ENCODE data around the gene SLIT3. TPM values are rescaled to one million over a fixed set of nuclear protein-coding genes. Genes with fewer than 3 reads are reported as not detected.

Gene SLIT3
- total and polyA plus RNA-seq, 2 experiments from 2014 or later: 0.59 to 0.71 TPM

GRCh38 chr5:168972731-168973130 lies 328.2 kb downstream of the SLIT3 start:
- Mint-ChIP-seq H3K36me3 (ENCODE audit: low read depth) (no peaks in the 10 kb centered on the region), H3K27ac (no peak overlapping the region), H3K9me3 (no peaks in the 10 kb centered on the region), H3K27me3 (ENCODE audit: insufficient read depth, low read depth, poor library complexity) (peaks cover 3% of the 10 kb centered on the region), H3K4me3 (no peak overlapping the region), H3K4me1 (peaks cover 25% of the 10 kb centered on the region)
- no peaks in the 10 kb centered on the region for H3F3A ChIP-seq (replicated peaks; ENCODE audit: low read depth)
- no peak for TF ChIP-seq EZH2 (IDR thresholded peaks at IDR 0.05; ENCODE audit: low read depth, unreplicated experiment)
- TF ChIP-seq JUNB (IDR thresholded peaks at IDR 0.05; ENCODE audit: unreplicated experiment): no peak
- no peak for TF ChIP-seq EZH2phosphoT487 (IDR thresholded peaks at IDR 0.05; ENCODE audit: unreplicated experiment)
- TF ChIP-seq ETS1 (IDR thresholded peaks at IDR 0.05): no peak
- TF ChIP-seq, protein P1, sequence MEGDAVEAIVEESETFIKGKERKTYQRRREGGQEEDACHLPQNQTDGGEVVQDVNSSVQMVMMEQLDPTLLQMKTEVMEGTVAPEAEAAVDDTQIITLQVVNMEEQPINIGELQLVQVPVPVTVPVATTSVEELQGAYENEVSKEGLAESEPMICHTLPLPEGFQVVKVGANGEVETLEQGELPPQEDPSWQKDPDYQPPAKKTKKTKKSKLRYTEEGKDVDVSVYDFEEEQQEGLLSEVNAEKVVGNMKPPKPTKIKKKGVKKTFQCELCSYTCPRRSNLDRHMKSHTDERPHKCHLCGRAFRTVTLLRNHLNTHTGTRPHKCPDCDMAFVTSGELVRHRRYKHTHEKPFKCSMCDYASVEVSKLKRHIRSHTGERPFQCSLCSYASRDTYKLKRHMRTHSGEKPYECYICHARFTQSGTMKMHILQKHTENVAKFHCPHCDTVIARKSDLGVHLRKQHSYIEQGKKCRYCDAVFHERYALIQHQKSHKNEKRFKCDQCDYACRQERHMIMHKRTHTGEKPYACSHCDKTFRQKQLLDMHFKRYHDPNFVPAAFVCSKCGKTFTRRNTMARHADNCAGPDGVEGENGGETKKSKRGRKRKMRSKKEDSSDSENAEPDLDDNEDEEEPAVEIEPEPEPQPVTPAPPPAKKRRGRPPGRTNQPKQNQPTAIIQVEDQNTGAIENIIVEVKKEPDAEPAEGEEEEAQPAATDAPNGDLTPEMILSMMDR (conservative IDR thresholded peaks at IDR 0.05; ENCODE audit: low read depth in 2 of 2): no peak
- TF ChIP-seq, protein P2, sequence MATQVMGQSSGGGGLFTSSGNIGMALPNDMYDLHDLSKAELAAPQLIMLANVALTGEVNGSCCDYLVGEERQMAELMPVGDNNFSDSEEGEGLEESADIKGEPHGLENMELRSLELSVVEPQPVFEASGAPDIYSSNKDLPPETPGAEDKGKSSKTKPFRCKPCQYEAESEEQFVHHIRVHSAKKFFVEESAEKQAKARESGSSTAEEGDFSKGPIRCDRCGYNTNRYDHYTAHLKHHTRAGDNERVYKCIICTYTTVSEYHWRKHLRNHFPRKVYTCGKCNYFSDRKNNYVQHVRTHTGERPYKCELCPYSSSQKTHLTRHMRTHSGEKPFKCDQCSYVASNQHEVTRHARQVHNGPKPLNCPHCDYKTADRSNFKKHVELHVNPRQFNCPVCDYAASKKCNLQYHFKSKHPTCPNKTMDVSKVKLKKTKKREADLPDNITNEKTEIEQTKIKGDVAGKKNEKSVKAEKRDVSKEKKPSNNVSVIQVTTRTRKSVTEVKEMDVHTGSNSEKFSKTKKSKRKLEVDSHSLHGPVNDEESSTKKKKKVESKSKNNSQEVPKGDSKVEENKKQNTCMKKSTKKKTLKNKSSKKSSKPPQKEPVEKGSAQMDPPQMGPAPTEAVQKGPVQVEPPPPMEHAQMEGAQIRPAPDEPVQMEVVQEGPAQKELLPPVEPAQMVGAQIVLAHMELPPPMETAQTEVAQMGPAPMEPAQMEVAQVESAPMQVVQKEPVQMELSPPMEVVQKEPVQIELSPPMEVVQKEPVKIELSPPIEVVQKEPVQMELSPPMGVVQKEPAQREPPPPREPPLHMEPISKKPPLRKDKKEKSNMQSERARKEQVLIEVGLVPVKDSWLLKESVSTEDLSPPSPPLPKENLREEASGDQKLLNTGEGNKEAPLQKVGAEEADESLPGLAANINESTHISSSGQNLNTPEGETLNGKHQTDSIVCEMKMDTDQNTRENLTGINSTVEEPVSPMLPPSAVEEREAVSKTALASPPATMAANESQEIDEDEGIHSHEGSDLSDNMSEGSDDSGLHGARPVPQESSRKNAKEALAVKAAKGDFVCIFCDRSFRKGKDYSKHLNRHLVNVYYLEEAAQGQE (IDR thresholded peaks at IDR 0.05; ENCODE audit: unreplicated experiment): no peak
- no peak for TF ChIP-seq NANOG (IDR thresholded peaks at IDR 0.05; ENCODE audit: borderline replicate concordance)
- no peak for TF ChIP-seq POLR2AphosphoS5 (IDR thresholded peaks at IDR 0.05; ENCODE audit: low read depth)
- TF ChIP-seq ZNF114 (CRISPR knock-in tag; IDR thresholded peaks at IDR 0.05): no peak
- TF ChIP-seq CREB1 (CRISPR knock-in tag; IDR thresholded peaks at IDR 0.05; ENCODE audit: low read depth): no peak
- no peak for TF ChIP-seq ZNF331 (CRISPR knock-in tag; IDR thresholded peaks at IDR 0.05; ENCODE audit: low read depth)
- TF ChIP-seq, protein P3, sequence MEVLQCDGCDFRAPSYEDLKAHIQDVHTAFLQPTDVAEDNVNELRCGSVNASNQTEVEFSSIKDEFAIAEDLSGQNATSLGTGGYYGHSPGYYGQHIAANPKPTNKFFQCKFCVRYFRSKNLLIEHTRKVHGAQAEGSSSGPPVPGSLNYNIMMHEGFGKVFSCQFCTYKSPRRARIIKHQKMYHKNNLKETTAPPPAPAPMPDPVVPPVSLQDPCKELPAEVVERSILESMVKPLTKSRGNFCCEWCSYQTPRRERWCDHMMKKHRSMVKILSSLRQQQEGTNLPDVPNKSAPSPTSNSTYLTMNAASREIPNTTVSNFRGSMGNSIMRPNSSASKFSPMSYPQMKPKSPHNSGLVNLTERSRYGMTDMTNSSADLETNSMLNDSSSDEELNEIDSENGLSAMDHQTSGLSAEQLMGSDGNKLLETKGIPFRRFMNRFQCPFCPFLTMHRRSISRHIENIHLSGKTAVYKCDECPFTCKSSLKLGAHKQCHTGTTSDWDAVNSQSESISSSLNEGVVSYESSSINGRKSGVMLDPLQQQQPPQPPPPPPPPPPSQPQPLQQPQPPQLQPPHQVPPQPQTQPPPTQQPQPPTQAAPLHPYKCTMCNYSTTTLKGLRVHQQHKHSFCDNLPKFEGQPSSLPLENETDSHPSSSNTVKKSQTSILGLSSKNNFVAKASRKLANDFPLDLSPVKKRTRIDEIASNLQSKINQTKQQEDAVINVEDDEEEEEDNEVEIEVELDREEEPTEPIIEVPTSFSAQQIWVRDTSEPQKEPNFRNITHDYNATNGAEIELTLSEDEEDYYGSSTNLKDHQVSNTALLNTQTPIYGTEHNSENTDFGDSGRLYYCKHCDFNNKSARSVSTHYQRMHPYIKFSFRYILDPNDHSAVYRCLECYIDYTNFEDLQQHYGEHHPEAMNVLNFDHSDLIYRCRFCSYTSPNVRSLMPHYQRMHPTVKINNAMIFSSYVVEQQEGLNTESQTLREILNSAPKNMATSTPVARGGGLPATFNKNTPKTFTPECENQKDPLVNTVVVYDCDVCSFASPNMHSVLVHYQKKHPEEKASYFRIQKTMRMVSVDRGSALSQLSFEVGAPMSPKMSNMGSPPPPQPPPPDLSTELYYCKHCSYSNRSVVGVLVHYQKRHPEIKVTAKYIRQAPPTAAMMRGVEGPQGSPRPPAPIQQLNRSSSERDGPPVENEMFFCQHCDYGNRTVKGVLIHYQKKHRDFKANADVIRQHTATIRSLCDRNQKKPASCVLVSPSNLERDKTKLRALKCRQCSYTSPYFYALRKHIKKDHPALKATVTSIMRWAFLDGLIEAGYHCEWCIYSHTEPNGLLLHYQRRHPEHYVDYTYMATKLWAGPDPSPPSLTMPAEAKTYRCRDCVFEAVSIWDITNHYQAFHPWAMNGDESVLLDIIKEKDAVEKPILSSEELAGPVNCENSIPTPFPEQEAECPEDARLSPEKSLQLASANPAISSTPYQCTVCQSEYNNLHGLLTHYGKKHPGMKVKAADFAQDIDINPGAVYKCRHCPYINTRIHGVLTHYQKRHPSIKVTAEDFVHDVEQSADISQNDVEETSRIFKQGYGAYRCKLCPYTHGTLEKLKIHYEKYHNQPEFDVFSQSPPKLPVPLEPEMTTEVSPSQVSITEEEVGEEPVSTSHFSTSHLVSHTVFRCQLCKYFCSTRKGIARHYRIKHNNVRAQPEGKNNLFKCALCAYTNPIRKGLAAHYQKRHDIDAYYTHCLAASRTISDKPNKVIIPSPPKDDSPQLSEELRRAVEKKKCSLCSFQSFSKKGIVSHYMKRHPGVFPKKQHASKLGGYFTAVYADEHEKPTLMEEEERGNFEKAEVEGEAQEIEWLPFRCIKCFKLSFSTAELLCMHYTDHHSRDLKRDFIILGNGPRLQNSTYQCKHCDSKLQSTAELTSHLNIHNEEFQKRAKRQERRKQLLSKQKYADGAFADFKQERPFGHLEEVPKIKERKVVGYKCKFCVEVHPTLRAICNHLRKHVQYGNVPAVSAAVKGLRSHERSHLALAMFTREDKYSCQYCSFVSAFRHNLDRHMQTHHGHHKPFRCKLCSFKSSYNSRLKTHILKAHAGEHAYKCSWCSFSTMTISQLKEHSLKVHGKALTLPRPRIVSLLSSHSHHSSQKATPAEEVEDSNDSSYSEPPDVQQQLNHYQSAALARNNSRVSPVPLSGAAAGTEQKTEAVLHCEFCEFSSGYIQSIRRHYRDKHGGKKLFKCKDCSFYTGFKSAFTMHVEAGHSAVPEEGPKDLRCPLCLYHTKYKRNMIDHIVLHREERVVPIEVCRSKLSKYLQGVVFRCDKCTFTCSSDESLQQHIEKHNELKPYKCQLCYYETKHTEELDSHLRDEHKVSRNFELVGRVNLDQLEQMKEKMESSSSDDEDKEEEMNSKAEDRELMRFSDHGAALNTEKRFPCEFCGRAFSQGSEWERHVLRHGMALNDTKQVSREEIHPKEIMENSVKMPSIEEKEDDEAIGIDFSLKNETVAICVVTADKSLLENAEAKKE (CRISPR knock-in tag; IDR thresholded peaks at IDR 0.05): no peak
- TF ChIP-seq STAT1 (IDR thresholded peaks at IDR 0.05; ENCODE audit: unreplicated experiment): no peak
- H4K20me1 ChIP-seq (replicated peaks; ENCODE audit: insufficient read depth): no peaks in the 10 kb centered on the region
- H3K4me1 ChIP-seq (ENCODE audit: insufficient read depth): peaks cover 14% of the 10 kb centered on the region; the same call in 1 of the 2 replicates
- H3K4me3 ChIP-seq: no peak overlapping the region
- no peak overlapping the region for H3K27ac ChIP-seq (ENCODE audit: low read depth)
- no peak for DNase-seq (ENCODE audit: low spot score)
- no peaks in the 10 kb centered on the region for H3K79me2 ChIP-seq (replicated peaks; ENCODE audit: insufficient read depth)
- H3K4me2 ChIP-seq: no peak overlapping the region
- no peak for ATAC-seq
- H3K27me3 ChIP-seq (ENCODE audit: insufficient read depth): no peaks in the 10 kb centered on the region
- H2AFZ ChIP-seq: no peak overlapping the region
- peaks cover 5% of the 10 kb centered on the region; the same call in 1 of the 2 replicates for H3K9me2 ChIP-seq (ENCODE audit: insufficient read depth)
- no peaks in the 10 kb centered on the region for H3K36me3 ChIP-seq (ENCODE audit: insufficient read depth)

Measured in GM23338 (cell line).